ENCODE measurements around the gene VKORC1.
"Not testable (repeated sequence)": the region's sequence is repeated elsewhere in the genome, so short reads cannot be mapped to it uniquely, and the experiment has no call there.

The VKORC1 gene

GRCh38 chr16:31138621-31139578, 44.3 kb upstream of the VKORC1 start:
- DNase-seq (ENCODE audit: low read depth): no peak
- TF ChIP-seq CTCF (IDR thresholded peaks at IDR 0.05; ENCODE audit: control insufficient read depth, extremely low read depth, insufficient read depth): no peak
- no peak overlapping the region for H3K4me3 ChIP-seq (ENCODE audit: low read depth, low read length)

DNA sequence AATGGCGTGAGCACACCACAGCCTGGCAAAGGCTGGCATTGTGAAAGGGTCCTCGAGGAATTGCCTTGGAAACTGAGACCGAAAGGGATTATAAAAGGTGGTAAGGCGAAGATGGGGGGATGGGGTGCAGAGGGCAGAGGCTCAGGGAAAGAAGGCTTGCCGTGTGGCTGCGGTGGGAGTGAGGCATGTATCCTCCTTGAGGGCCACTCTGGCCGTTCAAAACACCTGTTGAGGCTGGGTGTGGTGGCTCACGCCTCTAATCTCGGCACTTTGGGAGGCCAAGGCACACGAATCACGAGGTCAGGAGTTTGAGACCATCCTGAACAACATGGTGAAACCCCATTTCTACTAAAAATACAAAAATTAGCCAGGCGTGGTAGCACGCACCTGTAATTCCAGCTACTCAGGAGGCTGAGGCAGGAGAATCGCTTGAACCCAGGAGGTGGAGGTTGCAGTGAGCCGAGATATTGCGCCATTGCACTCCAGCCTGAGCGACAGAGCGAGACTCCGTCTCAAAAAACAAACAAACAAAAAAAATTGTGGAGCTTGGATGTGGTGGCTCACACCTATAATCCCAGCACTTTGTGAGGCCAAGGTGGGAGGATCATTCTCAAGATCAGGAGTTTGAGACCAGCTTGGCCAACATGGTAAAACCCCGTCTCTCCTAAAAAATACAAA, 42.4 kb upstream of the VKORC1 start:
- H3K4me3 ChIP-seq (ENCODE audit: low read depth, low read length); DNase-seq (ENCODE audit: low read depth): not testable (repeated sequence)

- no peak overlapping the region for H3K4me3 ChIP-seq (ENCODE audit: low read depth, low read length)
- no peak for TF ChIP-seq CTCF (IDR thresholded peaks at IDR 0.05; ENCODE audit: control insufficient read depth, extremely low read depth, insufficient read depth)
- DNase-seq (ENCODE audit: low read depth): no peak
Observed at GRCh38 chr16:31136287-31136662, 41.7 kb upstream of the VKORC1 start.

- peak within 1 kb of the TSS; percentile 92 for H3K4me3 ChIP-seq (ENCODE audit: low read depth, low read length)
- no peak for TF ChIP-seq CTCF (IDR thresholded peaks at IDR 0.05; ENCODE audit: control insufficient read depth, extremely low read depth, insufficient read depth)
Observed at GRCh38 chr16:31135535-31136286, 41.1 kb upstream of the VKORC1 start, which contains the start of gene PRSS8. TSS of gene PRSS8 (minus strand) at chr16:31135727. CDS start at chr16:31135498, 229 bp downstream.

GRCh38 chr16:31134625-31135534, 40.3 kb upstream of the VKORC1 start:
- H3K4me3 ChIP-seq (ENCODE audit: low read depth, low read length): peak overlapping the region; percentile 92
- TF ChIP-seq CTCF (IDR thresholded peaks at IDR 0.05; ENCODE audit: control insufficient read depth, extremely low read depth, insufficient read depth): no peak
- DNase-seq (ENCODE audit: low read depth): no peak

More at GRCh38 chr16:31135535-31136286, 41.1 kb upstream of the VKORC1 start, which contains the start of gene PRSS8:
- peak; percentile 69 for DNase-seq (ENCODE audit: low read depth)

- no peak for DNase-seq (ENCODE audit: low read depth)
- peak overlapping the region; percentile 92 for H3K4me3 ChIP-seq (ENCODE audit: low read depth, low read length)
- no peak for TF ChIP-seq CTCF (IDR thresholded peaks at IDR 0.05; ENCODE audit: control insufficient read depth, extremely low read depth, insufficient read depth)
Observed at GRCh38 chr16:31134091-31134571, 39.5 kb upstream of the VKORC1 start.
